Erythroblast (primary cell): ENCODE results near the gene SIL1.

Source experiments
- GATA1 ChIP-seq: IDR thresholded peaks from 2 replicates; pipeline ENCODE4 v1.6.1; 2011; ENCODE audit warnings: low read depth, mild to moderate bottlenecking, control low read depth, low read length, moderate library complexity
- POLR2A ChIP-seq: IDR thresholded peaks from 2 replicates; pipeline ENCODE4 v1.6.1; 2011; ENCODE audit warnings: mild to moderate bottlenecking, low read length

DNA sequence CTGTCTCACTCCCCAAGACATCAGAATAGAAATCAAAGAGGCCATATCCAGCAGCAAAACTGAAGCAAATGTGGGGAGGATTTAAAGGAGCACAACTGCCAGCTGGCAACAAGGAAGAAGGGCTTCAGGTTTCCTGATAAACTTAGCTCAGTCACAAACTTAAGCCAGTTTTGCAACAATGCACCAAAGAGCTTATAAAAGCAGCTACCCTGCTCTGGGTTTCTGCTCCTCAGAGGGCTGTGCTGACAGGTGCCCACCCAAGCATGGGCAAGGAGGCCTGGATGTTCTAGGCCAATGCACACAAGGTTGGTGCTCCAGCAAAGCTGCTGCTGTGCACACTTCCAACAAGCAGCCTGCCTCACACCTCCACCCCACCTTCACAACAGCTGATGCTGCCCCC, 132.9 kb downstream of the SIL1 start:
- TF ChIP-seq POLR2A (no peak), GATA1 (no peak)
